Iris pigment epithelial cell (primary cell): ENCODE data around the gene TOLLIP.

ENCODE experiments used
- DNase-seq: peaks from one replicate; pipeline ENCODE4 v3.0.0-alpha.2; 2011; ENCODE audit warnings: low read depth

TOLLIP gene

GRCh38 chr11:1231396-1232020, 77.9 kb downstream of the TOLLIP start:
- no peak for DNase-seq

- DNase-seq: no peak
These were observed 78.7 kb downstream of the TOLLIP start for GRCh38 chr11:1230456-1231395.

- DNase-seq: no peak
These were observed 79.3 kb downstream of the TOLLIP start for GRCh38 chr11:1230121-1230455.

GRCh38 chr11:1229471-1230120, 79.8 kb downstream of the TOLLIP start:
- no peak for DNase-seq

GRCh38 chr11:1228921-1229451, 80.4 kb downstream of the TOLLIP start:
- no peak for DNase-seq

- no peak for DNase-seq
These were observed 81.2 kb downstream of the TOLLIP start for GRCh38 chr11:1228101-1228821.

- no peak for DNase-seq
These were observed 81.8 kb downstream of the TOLLIP start for GRCh38 chr11:1227551-1228100.

- peak; percentile 13 for DNase-seq
These were observed 82.4 kb downstream of the TOLLIP start for GRCh38 chr11:1226986-1227550.

- DNase-seq: no peak
These were observed 83.0 kb downstream of the TOLLIP start for GRCh38 chr11:1226226-1226985.

- no peak for DNase-seq
These were observed 83.8 kb downstream of the TOLLIP start for GRCh38 chr11:1225386-1226225.

GRCh38 chr11:1224491-1225385, 84.7 kb downstream of the TOLLIP start:
- DNase-seq: no peak
